ENCODE data around the gene FGF3.

- TF ChIP-seq CTCF (IDR thresholded peaks at IDR 0.05) (no peak), POLR2A (IDR thresholded peaks at IDR 0.05) (no peak), EP300 (IDR thresholded peaks at IDR 0.05) (no peak)
These were observed 47.8 kb downstream of the FGF3 start for GRCh38 chr11:69771466-69771865.
